ENCODE data around the gene TMEM151B. TPM values are rescaled to one million over a fixed set of nuclear protein-coding genes. Genes with fewer than 3 reads are reported as not detected.
"Not testable (repeated sequence)": the region's sequence is repeated elsewhere in the genome, so short reads cannot be mapped to it uniquely, and the experiment has no call there.

The TMEM151B gene
- total RNA-seq, 1 donor from 2014 or later, result not detected

DNA sequence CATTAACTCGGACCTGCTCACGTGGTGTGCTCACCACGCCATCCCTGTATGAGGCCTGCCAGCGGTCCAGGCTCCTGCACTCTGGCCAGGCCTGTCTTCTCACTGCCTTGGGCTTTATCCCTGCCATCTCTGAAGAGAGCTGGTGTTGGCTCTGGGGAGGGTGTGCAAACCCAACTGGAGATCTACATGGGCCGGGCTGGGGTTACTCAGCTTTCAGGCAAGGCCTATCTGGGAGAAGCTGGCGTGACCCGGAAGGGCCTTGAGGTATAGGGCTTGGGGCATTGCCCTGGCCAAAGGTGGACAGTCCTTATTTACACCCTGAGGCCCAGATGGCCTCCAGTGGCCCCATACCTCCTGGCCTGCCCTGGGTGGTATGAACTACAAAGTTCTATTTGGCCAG is 41.8 kb upstream of the TMEM151B start:
- intact Hi-C loops (cut with micrococcal nuclease), result no loop called here
- ATAC-seq (ENCODE audit: low read depth), result no peak
- Mint-ChIP-seq H3K9me3 (no peaks in the 10 kb centered on the region), H3K27me3 (no peaks in the 10 kb centered on the region), H3K36me3 (ENCODE audit: low read depth) (no peaks in the 10 kb centered on the region), H3K27ac (no peak overlapping the region), H3K4me3 (no peak overlapping the region), H3K4me1 (peaks cover 8% of the 10 kb centered on the region)
- POLR2A ChIA-PET, result no interaction called here
- CTCF ChIA-PET, result interaction anchor here (1.4 kb wide), 1 partner anchor 39 kb away, joined by 3 read pairs; no protein-coding TSS in a partner anchor
- TF ChIP-seq, protein P1, sequence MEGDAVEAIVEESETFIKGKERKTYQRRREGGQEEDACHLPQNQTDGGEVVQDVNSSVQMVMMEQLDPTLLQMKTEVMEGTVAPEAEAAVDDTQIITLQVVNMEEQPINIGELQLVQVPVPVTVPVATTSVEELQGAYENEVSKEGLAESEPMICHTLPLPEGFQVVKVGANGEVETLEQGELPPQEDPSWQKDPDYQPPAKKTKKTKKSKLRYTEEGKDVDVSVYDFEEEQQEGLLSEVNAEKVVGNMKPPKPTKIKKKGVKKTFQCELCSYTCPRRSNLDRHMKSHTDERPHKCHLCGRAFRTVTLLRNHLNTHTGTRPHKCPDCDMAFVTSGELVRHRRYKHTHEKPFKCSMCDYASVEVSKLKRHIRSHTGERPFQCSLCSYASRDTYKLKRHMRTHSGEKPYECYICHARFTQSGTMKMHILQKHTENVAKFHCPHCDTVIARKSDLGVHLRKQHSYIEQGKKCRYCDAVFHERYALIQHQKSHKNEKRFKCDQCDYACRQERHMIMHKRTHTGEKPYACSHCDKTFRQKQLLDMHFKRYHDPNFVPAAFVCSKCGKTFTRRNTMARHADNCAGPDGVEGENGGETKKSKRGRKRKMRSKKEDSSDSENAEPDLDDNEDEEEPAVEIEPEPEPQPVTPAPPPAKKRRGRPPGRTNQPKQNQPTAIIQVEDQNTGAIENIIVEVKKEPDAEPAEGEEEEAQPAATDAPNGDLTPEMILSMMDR (IDR thresholded peaks at IDR 0.05), result no peak
- no peak for DNase-seq

- Mint-ChIP-seq H3K4me1 (peaks cover 8% of the 10 kb centered on the region), H3K36me3 (ENCODE audit: low read depth) (peaks cover 2% of the 10 kb centered on the region), H3K9me3 (no peaks in the 10 kb centered on the region), H3K27me3 (no peaks in the 10 kb centered on the region), H3K4me3 (no peak overlapping the region), H3K27ac (no peak overlapping the region)
- DNase-seq, result no peak
- intact Hi-C loops (cut with micrococcal nuclease), result no loop called here
- POLR2A ChIA-PET, result no interaction called here
- TF ChIP-seq, protein P1 (IDR thresholded peaks at IDR 0.05), result no peak
- ATAC-seq (ENCODE audit: low read depth), result no peak
- CTCF ChIA-PET, result no interaction called here
Measured at GRCh38 chr6:44228836-44229235, 41.4 kb upstream of the TMEM151B start.

DNA sequence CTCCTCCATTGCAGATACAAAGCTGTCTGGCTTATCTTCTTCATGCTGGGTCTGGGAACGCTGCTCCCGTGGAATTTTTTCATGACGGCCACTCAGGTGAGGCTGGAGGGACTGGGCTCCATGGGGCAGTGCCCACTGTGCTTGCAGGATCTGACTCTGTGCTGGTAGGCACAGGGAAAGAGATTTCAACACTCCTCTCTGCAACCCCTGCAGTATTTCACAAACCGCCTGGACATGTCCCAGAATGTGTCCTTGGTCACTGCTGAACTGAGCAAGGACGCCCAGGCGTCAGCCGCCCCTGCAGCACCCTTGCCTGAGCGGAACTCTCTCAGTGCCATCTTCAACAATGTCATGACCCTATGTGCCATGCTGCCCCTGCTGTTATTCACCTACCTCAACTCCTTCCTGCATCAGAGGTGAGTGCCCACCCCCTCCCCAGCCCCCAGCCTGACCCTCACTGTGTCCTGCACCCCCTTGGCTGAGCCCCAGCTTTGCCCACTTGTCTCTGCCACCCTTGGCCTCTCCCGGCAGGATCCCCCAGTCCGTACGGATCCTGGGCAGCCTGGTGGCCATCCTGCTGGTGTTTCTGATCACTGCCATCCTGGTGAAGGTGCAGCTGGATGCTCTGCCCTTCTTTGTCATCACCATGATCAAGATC is 40.7 kb upstream of the TMEM151B start:
- H3K27me3 Mint-ChIP-seq, result no peaks in the 10 kb centered on the region
- TF ChIP-seq, protein P1 (IDR thresholded peaks at IDR 0.05), result no peak
- ATAC-seq (ENCODE audit: low read depth) (no peak), DNase-seq (no peak)
- no peaks in the 10 kb centered on the region for H3K9me3 Mint-ChIP-seq
- peaks cover 2% of the 10 kb centered on the region for H3K36me3 Mint-ChIP-seq (ENCODE audit: low read depth)
- peaks cover 2% of the 10 kb centered on the region for H3K4me1 Mint-ChIP-seq
- CTCF ChIA-PET, result no interaction called here
- H3K27ac Mint-ChIP-seq, result no peak overlapping the region
- intact Hi-C loops (cut with micrococcal nuclease), result no loop called here
- POLR2A ChIA-PET, result no interaction called here
- H3K4me3 Mint-ChIP-seq, result no peak overlapping the region

GRCh38 chr6:44230034-44230675 is 40.1 kb upstream of the TMEM151B start:
- no peaks in the 10 kb centered on the region for H3K9me3 Mint-ChIP-seq
- intact Hi-C loops (cut with micrococcal nuclease), result no loop called here
- H3K36me3 Mint-ChIP-seq (ENCODE audit: low read depth), result peaks cover 2% of the 10 kb centered on the region
- no peaks in the 10 kb centered on the region for H3K27me3 Mint-ChIP-seq
- ATAC-seq (ENCODE audit: low read depth) (no peak), DNase-seq (no peak)
- ChIA-PET POLR2A (no interaction called here), CTCF (no interaction called here)
- TF ChIP-seq, protein P1 (IDR thresholded peaks at IDR 0.05), result no peak
- H3K4me3 Mint-ChIP-seq, result no peak overlapping the region
- H3K27ac Mint-ChIP-seq, result no peak overlapping the region
- H3K4me1 Mint-ChIP-seq, result no peaks in the 10 kb centered on the region

- DNase-seq; H3K36me3 Mint-ChIP-seq (ENCODE audit: low read depth); H3K4me1 Mint-ChIP-seq; CTCF ChIA-PET; intact Hi-C loops (cut with micrococcal nuclease); H3K9me3 Mint-ChIP-seq; POLR2A ChIA-PET; H3K27ac Mint-ChIP-seq; H3K4me3 Mint-ChIP-seq; H3K27me3 Mint-ChIP-seq; ATAC-seq (ENCODE audit: low read depth): not testable (repeated sequence)
Measured at GRCh38 chr6:44231426-44231825, 38.8 kb upstream of the TMEM151B start.
